ENCODE data around the gene ENPP7. TPM values are rescaled to one million over a fixed set of nuclear protein-coding genes. Genes with fewer than 3 reads are reported as not detected.

Gene ENPP7
- polyA plus RNA-seq, 3 donors = not detected

- H2AFZ ChIP-seq (ENCODE audit: insufficient read depth, low read depth, low read length, poor library complexity, severe bottlenecking) = no peak overlapping the region
- H3K36me3 ChIP-seq (replicated peaks in 1 of 2; ENCODE audit: control insufficient read depth in 1 of 2, insufficient read depth in 2 of 2, low read length in 2 of 2) = no peaks in the 10 kb centered on the region
- H3K36me3 Mint-ChIP-seq = no peaks in the 10 kb centered on the region
- peaks cover 20 to 26% (median 24%) of the 10 kb centered on the region in 3 donors for H3K27me3 Mint-ChIP-seq (ENCODE audit: low read depth in 3 of 3)
- H3K4me1 Mint-ChIP-seq = peaks cover 4% of the 10 kb centered on the region
- H3K9me3 ChIP-seq (replicated peaks in 1 of 2; ENCODE audit: control insufficient read depth in 1 of 2, insufficient read depth in 1 of 2, low read length in 2 of 2) = no peaks in the 10 kb centered on the region
- H3K4me2 ChIP-seq (replicated peaks; ENCODE audit: extremely low read depth, low read length, poor library complexity, severe bottlenecking) = no peak overlapping the region
- no peak overlapping the region for H3K27ac Mint-ChIP-seq
- H3K79me2 ChIP-seq (ENCODE audit: insufficient read depth, low read length) = no peaks in the 10 kb centered on the region
- intact Hi-C loops (cut with micrococcal nuclease) = no loop called here
- no peak for DNase-seq
- H4K20me1 ChIP-seq (ENCODE audit: insufficient read depth, low read length) = no peaks in the 10 kb centered on the region
- H3K9me3 Mint-ChIP-seq = no peaks in the 10 kb centered on the region
- H3K9ac ChIP-seq (ENCODE audit: insufficient read depth, low read length, poor library complexity, severe bottlenecking) = no peak overlapping the region
- H3K4me1 ChIP-seq (ENCODE audit: control insufficient read depth in 1 of 2, insufficient read depth in 2 of 2, low read length in 2 of 2) = no peaks in the 10 kb centered on the region
- no peaks in the 10 kb centered on the region for H3K27me3 ChIP-seq (ENCODE audit: control insufficient read depth in 2 of 2, insufficient read depth in 2 of 2, low read length in 2 of 2)
- WGBS (ENCODE audit: insufficient coverage) = 9% methylated on average over 9 of the region's 14 CpGs
- TF ChIP-seq, protein P1, sequence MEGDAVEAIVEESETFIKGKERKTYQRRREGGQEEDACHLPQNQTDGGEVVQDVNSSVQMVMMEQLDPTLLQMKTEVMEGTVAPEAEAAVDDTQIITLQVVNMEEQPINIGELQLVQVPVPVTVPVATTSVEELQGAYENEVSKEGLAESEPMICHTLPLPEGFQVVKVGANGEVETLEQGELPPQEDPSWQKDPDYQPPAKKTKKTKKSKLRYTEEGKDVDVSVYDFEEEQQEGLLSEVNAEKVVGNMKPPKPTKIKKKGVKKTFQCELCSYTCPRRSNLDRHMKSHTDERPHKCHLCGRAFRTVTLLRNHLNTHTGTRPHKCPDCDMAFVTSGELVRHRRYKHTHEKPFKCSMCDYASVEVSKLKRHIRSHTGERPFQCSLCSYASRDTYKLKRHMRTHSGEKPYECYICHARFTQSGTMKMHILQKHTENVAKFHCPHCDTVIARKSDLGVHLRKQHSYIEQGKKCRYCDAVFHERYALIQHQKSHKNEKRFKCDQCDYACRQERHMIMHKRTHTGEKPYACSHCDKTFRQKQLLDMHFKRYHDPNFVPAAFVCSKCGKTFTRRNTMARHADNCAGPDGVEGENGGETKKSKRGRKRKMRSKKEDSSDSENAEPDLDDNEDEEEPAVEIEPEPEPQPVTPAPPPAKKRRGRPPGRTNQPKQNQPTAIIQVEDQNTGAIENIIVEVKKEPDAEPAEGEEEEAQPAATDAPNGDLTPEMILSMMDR (IDR thresholded peaks at IDR 0.05) = no peak
- H3K27ac ChIP-seq (ENCODE audit: low read depth in 1 of 2, low read length in 2 of 2) = no peak overlapping the region
- H3K4me3 Mint-ChIP-seq = peak overlapping the region in 1 of 2 donors; percentile 21
- no peak overlapping the region for H3K4me3 ChIP-seq (replicated peaks in 1 of 3; ENCODE audit: low read depth in 2 of 3, low read length in 3 of 3)
These were observed 34.7 kb upstream of the ENPP7 start for GRCh38 chr17:79695797-79696609.

GRCh38 chr17:79696610-79696982 lies 34.1 kb upstream of the ENPP7 start:
- 73% methylated on average over 11 of the region's 17 CpGs for WGBS (ENCODE audit: insufficient coverage)
- H3K4me2 ChIP-seq (replicated peaks; ENCODE audit: extremely low read depth, low read length, poor library complexity, severe bottlenecking) = no peak overlapping the region
- no peaks in the 10 kb centered on the region for H3K36me3 Mint-ChIP-seq

More at GRCh38 chr17:79696610-79696982, 34.1 kb upstream of the ENPP7 start:
- TF ChIP-seq, protein P1 (IDR thresholded peaks at IDR 0.05) = no peak
- Mint-ChIP-seq H3K4me1 (peaks cover 4% of the 10 kb centered on the region), H3K9me3 (no peaks in the 10 kb centered on the region), H3K27ac (peak overlapping the region in 1 of 7 donors; percentile 46), H3K27me3 (ENCODE audit: low read depth in 3 of 3) (peaks cover 21 to 26% (median 23%) of the 10 kb centered on the region in 3 donors), H3K4me3 (no peak overlapping the region)
- no peaks in the 10 kb centered on the region for H3K4me1 ChIP-seq (ENCODE audit: control insufficient read depth in 1 of 2, insufficient read depth in 2 of 2, low read length in 2 of 2)
- no peak for DNase-seq
- no peak overlapping the region for H3K9ac ChIP-seq (ENCODE audit: insufficient read depth, low read length, poor library complexity, severe bottlenecking)
- intact Hi-C loops (cut with micrococcal nuclease) = no loop called here
- no peak overlapping the region for H3K27ac ChIP-seq (ENCODE audit: low read depth in 1 of 2, low read length in 2 of 2)
- H3K27me3 ChIP-seq (ENCODE audit: control insufficient read depth in 2 of 2, insufficient read depth in 2 of 2, low read length in 2 of 2) = no peaks in the 10 kb centered on the region
- no peaks in the 10 kb centered on the region for H3K79me2 ChIP-seq (ENCODE audit: insufficient read depth, low read length)
- no peak overlapping the region for H3K4me3 ChIP-seq (replicated peaks in 1 of 3; ENCODE audit: low read depth in 2 of 3, low read length in 3 of 3)
- no peaks in the 10 kb centered on the region for H3K36me3 ChIP-seq (replicated peaks in 1 of 2; ENCODE audit: control insufficient read depth in 1 of 2, insufficient read depth in 2 of 2, low read length in 2 of 2)
- no peaks in the 10 kb centered on the region for H3K9me3 ChIP-seq (replicated peaks in 1 of 2; ENCODE audit: control insufficient read depth in 1 of 2, insufficient read depth in 1 of 2, low read length in 2 of 2)
- H2AFZ ChIP-seq (ENCODE audit: insufficient read depth, low read depth, low read length, poor library complexity, severe bottlenecking) = no peak overlapping the region
- H4K20me1 ChIP-seq (ENCODE audit: insufficient read depth, low read length) = no peaks in the 10 kb centered on the region
